HepG2 (cell line): Measurements from ENCODE around the gene POU5F1. TPM values are rescaled to one million over a fixed set of nuclear protein-coding genes. Genes with fewer than 3 reads are reported as not detected.

Experiments used
- KAT2B ChIP-seq: fragments of 150-350 bp; IDR thresholded peaks from 2 replicates; pipeline ENCODE4 v1.6.1; 2014; ENCODE audit warnings: low read depth, low read length, borderline replicate concordance
- MXD1 ChIP-seq: sonication (generic); formaldehyde crosslinking; IDR thresholded peaks from 2 replicates; pipeline ENCODE4 v1.4.0; 2020; ENCODE audit warnings: mild to moderate bottlenecking, missing genetic modification reagents
- NR2F1 ChIP-seq, 2 experiments: fragments of 450-650 bp in 1 of 2; formaldehyde crosslinking in 1 of 2; IDR thresholded peaks; 2 replicates each; pipeline versions ENCODE4 v1.5.0 to v1.6.1; 2016 to 2020; ENCODE audit warnings: mild to moderate bottlenecking in 1 of 2, missing compliant biosample characterization in 1 of 2, missing genetic modification reagents in 1 of 2, moderate library complexity in 1 of 2
- TRIM24 ChIP-seq: sonication (generic); formaldehyde crosslinking; IDR thresholded peaks from 2 replicates; pipeline ENCODE4 v1.8.0; 2022; ENCODE audit warnings: mild to moderate bottlenecking, missing genetic modification reagents
- U2AF2 ChIP-seq: fragments of 200-400 bp; formaldehyde crosslinking; IDR thresholded peaks from 2 replicates; pipeline ENCODE4 v1.6.1; 2017; ENCODE audit warnings: low read depth, mild to moderate bottlenecking, low read length
- UBTF ChIP-seq: sonication (generic); formaldehyde crosslinking; IDR thresholded peaks from 2 replicates; pipeline ENCODE4 v1.4.0; 2020; ENCODE audit warnings: mild to moderate bottlenecking, missing genetic modification reagents
- ZBTB25 ChIP-seq: IDR thresholded peaks from 2 replicates; pipeline ENCODE4 v1.6.1; 2018; ENCODE audit warnings: missing genetic modification reagents
- ZNF121 ChIP-seq: sonication (generic); formaldehyde crosslinking; IDR thresholded peaks from 2 replicates; pipeline ENCODE4 v1.5.0; 2020; ENCODE audit warnings: mild to moderate bottlenecking, missing genetic modification reagents
- ZNF3 ChIP-seq: IDR thresholded peaks from 2 replicates; pipeline ENCODE4 v1.7.0; 2017; ENCODE audit warnings: inconsistent platforms
- ZNF567 ChIP-seq: sonication (generic); formaldehyde crosslinking; IDR thresholded peaks from 2 replicates; pipeline ENCODE4 v1.8.1; 2023; ENCODE audit warnings: mild to moderate bottlenecking, missing genetic modification reagents, borderline replicate concordance
- ZNF670 ChIP-seq: sonication (generic); formaldehyde crosslinking; IDR thresholded peaks from 2 replicates; pipeline ENCODE4 v1.8.0; 2022; ENCODE audit warnings: mild to moderate bottlenecking, missing genetic modification reagents, borderline replicate concordance
- ZNF7 ChIP-seq: IDR thresholded peaks from 2 replicates; pipeline ENCODE4 v1.6.1; 2016; ENCODE audit warnings: missing biosample characterization, missing genetic modification reagents
- ZNF883 ChIP-seq: sonication (generic); formaldehyde crosslinking; IDR thresholded peaks from 2 replicates; pipeline ENCODE4 v1.5.1; 2020; ENCODE audit warnings: mild to moderate bottlenecking, missing genetic modification reagents; ENCODE audit errors: not compliant biosample characterization
- ZSCAN29 ChIP-seq: sonication (generic); formaldehyde crosslinking; conservative IDR thresholded peaks from 2 replicates; pipeline ENCODE4 v1.4.0; 2020; ENCODE audit warnings: mild to moderate bottlenecking, missing genetic modification reagents
- polyA plus RNA-seq, 8 experiments: library from polyadenylated mRNA; depleted of rRNA in 3 of 8; stranded (reverse) in 7 of 8; unstranded in 1 of 8; fragments of >200 nt; fragmentation: Illumina TruSeq in 4 of 8; extraction: Trizol in 4 of 8; gene quantifications; 2 replicates each; pipeline versions ENCODE4 v1.2.1 to v1.2.3, GENCODE V29; 2011 to 2016; ENCODE audit warnings: low read depth in 4 of 8, missing spikeins in 1 of 8, mixed read lengths in 1 of 8; ENCODE audit not compliant: insufficient read depth in 1 of 8
- total RNA-seq, 5 experiments: library from RNA; depleted of rRNA; stranded (reverse); fragments of >200 nt; fragmentation: Illumina TruSeq; extraction: Trizol; gene quantifications; 2 replicates each; pipeline ENCODE4 v1.2.3, GENCODE V29; 2016; ENCODE audit warnings: low read depth in 1 of 5
- TF ChIP-seq, protein P1 (sequence below): IDR thresholded peaks from 2 replicates; pipeline ENCODE4 v1.6.1; 2016; ENCODE audit warnings: missing genetic modification reagents, missing compliant biosample characterization
- TF ChIP-seq, protein P2 (sequence below): sonication (generic); formaldehyde crosslinking; IDR thresholded peaks from 2 replicates; pipeline ENCODE4 v1.5.0; 2020; ENCODE audit warnings: mild to moderate bottlenecking, missing genetic modification reagents, borderline replicate concordance

POU5F1 gene
- total and polyA plus RNA-seq, 2 of the 13 experiments (the other 11 are each of a cell fraction or from before 2014, with no cell fraction given) = 2.5 to 7.2 TPM

DNA sequence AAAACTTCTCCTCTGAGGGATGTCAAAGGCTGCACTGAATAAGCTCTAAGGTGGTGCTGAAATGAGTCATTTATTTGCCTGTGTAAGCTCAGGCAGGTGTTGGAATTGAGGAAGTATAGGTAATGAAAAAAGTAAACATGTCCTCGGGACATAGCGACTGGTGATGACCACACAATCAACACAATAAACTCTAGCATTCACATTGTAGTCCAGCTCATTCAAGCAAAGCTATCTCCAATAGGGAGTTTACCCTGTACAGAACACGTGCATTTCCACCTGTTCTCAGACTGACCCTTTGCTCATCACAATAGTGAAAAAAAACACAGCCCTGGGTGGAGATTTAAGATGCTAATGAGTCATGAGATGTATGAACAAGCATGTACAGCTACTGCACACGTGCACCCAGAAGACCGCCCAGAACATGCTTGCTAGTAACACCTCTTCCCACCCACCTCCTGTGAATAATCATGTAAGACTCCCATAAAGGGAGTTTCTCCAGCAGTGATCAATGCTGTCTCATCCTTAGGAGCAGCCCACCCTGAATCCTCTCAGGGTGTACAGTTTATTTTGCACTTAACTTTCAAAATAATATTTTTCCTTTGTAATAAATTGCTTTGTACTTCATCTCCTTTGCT, 33.0 kb upstream of the POU5F1 start (continued):
- TF ChIP-seq UBTF (CRISPR knock-in tag) (no peak), ZNF883 (CRISPR knock-in tag) (no peak), TRIM24 (CRISPR knock-in tag) (no peak), ZNF121 (CRISPR knock-in tag) (no peak), NR2F1 (CRISPR knock-in tag; IDR thresholded peaks at IDR 0.05) (peak in 1 of 2 experiments; percentile 60; a peak in 1 of 4 replicates), MXD1 (CRISPR knock-in tag) (no peak), ZBTB25 (CRISPR knock-in tag) (peak; percentile 60; the same call in 1 of the 2 replicates), KAT2B (no peak), U2AF2 (no peak), ZNF567 (CRISPR knock-in tag) (no peak), ZNF7 (no peak), ZNF670 (no peak), ZSCAN29 (peak; percentile 81; the same call in 1 of the 2 replicates), ZNF3 (no peak)
- TF ChIP-seq, protein P1, sequence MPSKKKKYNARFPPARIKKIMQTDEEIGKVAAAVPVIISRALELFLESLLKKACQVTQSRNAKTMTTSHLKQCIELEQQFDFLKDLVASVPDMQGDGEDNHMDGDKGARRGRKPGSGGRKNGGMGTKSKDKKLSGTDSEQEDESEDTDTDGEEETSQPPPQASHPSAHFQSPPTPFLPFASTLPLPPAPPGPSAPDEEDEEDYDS (CRISPR knock-in tag) = 0 out of 2 replicates have a peak, but pooled peaks have one; percentile 18
- TF ChIP-seq, protein P2, sequence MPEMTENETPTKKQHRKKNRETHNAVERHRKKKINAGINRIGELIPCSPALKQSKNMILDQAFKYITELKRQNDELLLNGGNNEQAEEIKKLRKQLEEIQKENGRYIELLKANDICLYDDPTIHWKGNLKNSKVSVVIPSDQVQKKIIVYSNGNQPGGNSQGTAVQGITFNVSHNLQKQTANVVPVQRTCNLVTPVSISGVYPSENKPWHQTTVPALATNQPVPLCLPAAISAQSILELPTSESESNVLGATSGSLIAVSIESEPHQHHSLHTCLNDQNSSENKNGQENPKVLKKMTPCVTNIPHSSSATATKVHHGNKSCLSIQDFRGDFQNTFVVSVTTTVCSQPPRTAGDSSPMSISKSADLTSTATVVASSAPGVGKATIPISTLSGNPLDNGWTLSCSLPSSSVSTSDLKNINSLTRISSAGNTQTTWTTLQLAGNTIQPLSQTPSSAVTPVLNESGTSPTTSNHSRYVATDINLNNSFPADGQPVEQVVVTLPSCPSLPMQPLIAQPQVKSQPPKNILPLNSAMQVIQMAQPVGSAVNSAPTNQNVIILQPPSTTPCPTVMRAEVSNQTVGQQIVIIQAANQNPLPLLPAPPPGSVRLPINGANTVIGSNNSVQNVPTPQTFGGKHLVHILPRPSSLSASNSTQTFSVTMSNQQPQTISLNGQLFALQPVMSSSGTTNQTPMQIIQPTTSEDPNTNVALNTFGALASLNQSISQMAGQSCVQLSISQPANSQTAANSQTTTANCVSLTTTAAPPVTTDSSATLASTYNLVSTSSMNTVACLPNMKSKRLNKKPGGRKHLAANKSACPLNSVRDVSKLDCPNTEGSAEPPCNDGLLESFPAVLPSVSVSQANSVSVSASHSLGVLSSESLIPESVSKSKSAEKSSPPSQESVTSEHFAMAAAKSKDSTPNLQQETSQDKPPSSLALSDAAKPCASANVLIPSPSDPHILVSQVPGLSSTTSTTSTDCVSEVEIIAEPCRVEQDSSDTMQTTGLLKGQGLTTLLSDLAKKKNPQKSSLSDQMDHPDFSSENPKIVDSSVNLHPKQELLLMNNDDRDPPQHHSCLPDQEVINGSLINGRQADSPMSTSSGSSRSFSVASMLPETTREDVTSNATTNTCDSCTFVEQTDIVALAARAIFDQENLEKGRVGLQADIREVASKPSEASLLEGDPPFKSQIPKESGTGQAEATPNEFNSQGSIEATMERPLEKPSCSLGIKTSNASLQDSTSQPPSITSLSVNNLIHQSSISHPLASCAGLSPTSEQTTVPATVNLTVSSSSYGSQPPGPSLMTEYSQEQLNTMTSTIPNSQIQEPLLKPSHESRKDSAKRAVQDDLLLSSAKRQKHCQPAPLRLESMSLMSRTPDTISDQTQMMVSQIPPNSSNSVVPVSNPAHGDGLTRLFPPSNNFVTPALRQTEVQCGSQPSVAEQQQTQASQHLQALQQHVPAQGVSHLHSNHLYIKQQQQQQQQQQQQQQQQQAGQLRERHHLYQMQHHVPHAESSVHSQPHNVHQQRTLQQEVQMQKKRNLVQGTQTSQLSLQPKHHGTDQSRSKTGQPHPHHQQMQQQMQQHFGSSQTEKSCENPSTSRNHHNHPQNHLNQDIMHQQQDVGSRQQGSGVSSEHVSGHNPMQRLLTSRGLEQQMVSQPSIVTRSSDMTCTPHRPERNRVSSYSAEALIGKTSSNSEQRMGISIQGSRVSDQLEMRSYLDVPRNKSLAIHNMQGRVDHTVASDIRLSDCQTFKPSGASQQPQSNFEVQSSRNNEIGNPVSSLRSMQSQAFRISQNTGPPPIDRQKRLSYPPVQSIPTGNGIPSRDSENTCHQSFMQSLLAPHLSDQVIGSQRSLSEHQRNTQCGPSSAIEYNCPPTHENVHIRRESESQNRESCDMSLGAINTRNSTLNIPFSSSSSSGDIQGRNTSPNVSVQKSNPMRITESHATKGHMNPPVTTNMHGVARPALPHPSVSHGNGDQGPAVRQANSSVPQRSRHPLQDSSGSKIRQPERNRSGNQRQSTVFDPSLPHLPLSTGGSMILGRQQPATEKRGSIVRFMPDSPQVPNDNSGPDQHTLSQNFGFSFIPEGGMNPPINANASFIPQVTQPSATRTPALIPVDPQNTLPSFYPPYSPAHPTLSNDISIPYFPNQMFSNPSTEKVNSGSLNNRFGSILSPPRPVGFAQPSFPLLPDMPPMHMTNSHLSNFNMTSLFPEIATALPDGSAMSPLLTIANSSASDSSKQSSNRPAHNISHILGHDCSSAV (CRISPR knock-in tag) = no peak
